HepG2 (cell line): ENCODE results near the gene FBXO4. TPM values are rescaled to one million over a fixed set of nuclear protein-coding genes. Genes with fewer than 3 reads are reported as not detected.

Source experiments
- ATAC-seq: fragments of 200-7000 bp; cut with Tn5 transposase; 3 replicates; pipeline ENCODE4 v1.9.1; 2020; ENCODE audit warnings: mild to moderate bottlenecking, moderate library complexity
- BruUV-seq: library from RNA; stranded (reverse); fragments of 400-500 nt; replicated peaks from 2 replicates; lab custom pipeline; 2021; lab: Mats Ljungman, UMichigan
- CTCF ChIA-PET: fragments of 300-600 bp; formaldehyde crosslinking; extraction: SDS; loops from one replicate; lab custom pipeline; 2021; ENCODE audit warnings: low total read pairs, inconsistent platforms, low intra/inter-chr PET ratio; lab: Yijun Ruan, JAX
- POLR2A ChIA-PET: fragments of 350-600 bp; sonication (Branson Sonifier 250); formaldehyde crosslinking; loops from one replicate; lab custom pipeline; 2020; ENCODE audit warnings: antibody characterized with exemption, inconsistent platforms; lab: Yijun Ruan, JAX
- DNase-seq: peaks from one replicate; pipeline ENCODE4 v3.0.0-alpha.2; 2015; ENCODE audit warnings: low spot score
- FAIRE-seq: peaks from 3 replicates; lab custom pipeline; 2011; peaks lifted over from hg19 to GRCh38; lab: Jason Lieb, UNC
- H2AFZ ChIP-seq: one replicate; pipeline ENCODE4 v1.6.1; 2011; ENCODE audit warnings: low read length, inconsistent platforms
- H3K27ac ChIP-seq: fragments of 300-600 bp; 3 replicates; pipeline ENCODE4 v1.8.0; 2011; ENCODE audit warnings: mixed run types, mild to moderate bottlenecking, mixed read lengths, low read length, inconsistent platforms; ENCODE audit not compliant: insufficient read depth; ENCODE audit errors: extremely low read length
- H3K27me3 ChIP-seq, 2 experiments: fragments of 200-600 bp in 1 of 2; 2 replicates in 1 of 2; 3 replicates in 1 of 2; pipeline versions ENCODE4 v1.6.0 to v1.8.0; 2011; ENCODE audit warnings: low read length in 2 of 2, mild to moderate bottlenecking in 2 of 2, moderate library complexity in 2 of 2, inconsistent platforms in 1 of 2; ENCODE audit not compliant: insufficient read depth in 2 of 2, control insufficient read depth in 1 of 2
- H3K36me3 ChIP-seq, 2 experiments: fragments of 200-600 bp in 1 of 2; replicated peaks in 1 of 2; 2 replicates in 1 of 2; 3 replicates in 1 of 2; pipeline versions ENCODE4 v1.5.1 to v1.8.0; 2011; ENCODE audit warnings: low read length in 2 of 2, inconsistent platforms in 1 of 2; ENCODE audit not compliant: insufficient read depth in 2 of 2, control insufficient read depth in 1 of 2
- H3K4me1 ChIP-seq: 2 replicates; pipeline ENCODE4 v1.5.1; 2012; ENCODE audit warnings: low read length, inconsistent platforms; ENCODE audit not compliant: insufficient read depth
- H3K4me2 ChIP-seq: 2 replicates; pipeline ENCODE4 v1.6.0; 2011; ENCODE audit warnings: low read depth, low read length, inconsistent platforms
- H3K4me3 ChIP-seq, 3 experiments: fragments of 200-600 bp in 1 of 3; sonication (generic), shearing (Covaris generic) in 1 of 3; replicated peaks in 1 of 3; 2 replicates each; pipeline ENCODE4 v1.5.1; 2011 to 2016; ENCODE audit warnings: low read length in 3 of 3, inconsistent platforms in 2 of 3, low read depth in 2 of 3, mild to moderate bottlenecking in 2 of 3, control low read depth in 1 of 3, mixed read lengths in 1 of 3; ENCODE audit not compliant: insufficient read depth in 1 of 3
- H3K79me2 ChIP-seq: one replicate; pipeline ENCODE4 v1.6.1; 2011; ENCODE audit warnings: low read length, inconsistent platforms; ENCODE audit not compliant: insufficient read depth
- H3K9ac ChIP-seq: 2 replicates; pipeline ENCODE4 v1.6.0; 2011; ENCODE audit warnings: mild to moderate bottlenecking, low read depth, low read length, inconsistent platforms; ENCODE audit not compliant: insufficient read depth
- H3K9me3 ChIP-seq: 2 replicates; pipeline ENCODE4 v1.5.1; 2012; ENCODE audit warnings: mild to moderate bottlenecking, low read length
- H4K20me1 ChIP-seq: 2 replicates; pipeline ENCODE4 v1.6.0; 2011; ENCODE audit warnings: inconsistent platforms, mild to moderate bottlenecking, low read length, moderate library complexity; ENCODE audit not compliant: insufficient read depth
- HES4 ChIP-seq: sonication (generic); formaldehyde crosslinking; IDR thresholded peaks from 2 replicates; pipeline ENCODE4 v1.9.0; 2021; ENCODE audit warnings: mild to moderate bottlenecking, missing genetic modification reagents, borderline replicate concordance
- NCOA5 ChIP-seq: sonication (generic); formaldehyde crosslinking; IDR thresholded peaks from 2 replicates; pipeline ENCODE4 v1.4.0; 2020; ENCODE audit warnings: missing genetic modification reagents
- NRL ChIP-seq: sonication (generic); formaldehyde crosslinking; IDR thresholded peaks from 2 replicates; pipeline ENCODE4 v1.5.0; 2020; ENCODE audit warnings: missing genetic modification reagents, mild to moderate bottlenecking, moderate library complexity, borderline replicate concordance
- ZNF101 ChIP-seq: sonication (generic); formaldehyde crosslinking; IDR thresholded peaks from 2 replicates; pipeline ENCODE4 v1.4.0; 2020; ENCODE audit warnings: mild to moderate bottlenecking, low read depth, missing genetic modification reagents, borderline replicate concordance
- ZNF382 ChIP-seq: sonication (generic); formaldehyde crosslinking; IDR thresholded peaks from 2 replicates; pipeline ENCODE4 v1.5.0; 2020; ENCODE audit warnings: missing genetic modification reagents, mild to moderate bottlenecking, borderline replicate concordance
- ZNF552 ChIP-seq: sonication (generic); formaldehyde crosslinking; IDR thresholded peaks from 2 replicates; pipeline ENCODE4 v1.9.0; 2022; ENCODE audit warnings: missing genetic modification reagents, mild to moderate bottlenecking, borderline replicate concordance
- ZNF558 ChIP-seq: sonication (generic); formaldehyde crosslinking; IDR thresholded peaks from 2 replicates; pipeline ENCODE4 v1.9.0; 2022; ENCODE audit warnings: mild to moderate bottlenecking, missing genetic modification reagents, borderline replicate concordance
- ZNF574 ChIP-seq: sonication (generic); formaldehyde crosslinking; IDR thresholded peaks from 2 replicates; pipeline ENCODE4 v1.4.0; 2020; ENCODE audit warnings: missing genetic modification reagents
- WGBS: methylation state at CpG from one replicate; pipeline ENCODE4 v1.1.6; 2017; ENCODE audit warnings: low lambda C conversion rate; 5-methylcytosine and 5-hydroxymethylcytosine counted together
- in situ Hi-C: cut with HindIII; loops from 2 replicates; pipeline ENCODE4 v1.10.0; 2017; ENCODE audit warnings: low pct_unique_long_range_greater_than_20kb; ENCODE audit not compliant: extremely low pct_ligation_motif_present
- intact Hi-C: fragments of 100-400 bp; cut with micrococcal nuclease; formaldehyde crosslinking; loops from one replicate; pipeline ENCODE4 v1.10.0; 2022; ENCODE audit not compliant: unreplicated experiment
- polyA plus RNA-seq, 8 experiments: library from polyadenylated mRNA; depleted of rRNA in 3 of 8; stranded (reverse) in 7 of 8; unstranded in 1 of 8; fragments of >200 nt; fragmentation: Illumina TruSeq in 4 of 8; extraction: Trizol in 4 of 8; gene quantifications; 2 replicates each; pipeline versions ENCODE4 v1.2.1 to v1.2.3, GENCODE V29; 2011 to 2016; ENCODE audit warnings: low read depth in 4 of 8, missing spikeins in 1 of 8, mixed read lengths in 1 of 8; ENCODE audit not compliant: insufficient read depth in 1 of 8
- total RNA-seq, 5 experiments: library from RNA; depleted of rRNA; stranded (reverse); fragments of >200 nt; fragmentation: Illumina TruSeq; extraction: Trizol; gene quantifications; 2 replicates each; pipeline ENCODE4 v1.2.3, GENCODE V29; 2016; ENCODE audit warnings: low read depth in 1 of 5
- TF ChIP-seq, protein P1 (sequence below): sonication (generic); formaldehyde crosslinking; IDR thresholded peaks from 2 replicates; pipeline ENCODE4 v1.5.1; 2020; ENCODE audit warnings: mild to moderate bottlenecking, moderate library complexity, missing genetic modification reagents
- TF ChIP-seq, protein P2 (sequence below), 2 experiments: sonication (generic) in 1 of 2; formaldehyde crosslinking in 1 of 2; IDR thresholded peaks; 2 replicates each; pipeline versions ENCODE4 v1.6.1 to v1.9.0; 2014 to 2022; ENCODE audit warnings: antibody characterized with exemption in 1 of 2, borderline replicate concordance in 1 of 2, inconsistent platforms in 1 of 2, low read depth in 1 of 2, missing genetic modification reagents in 1 of 2

Gene FBXO4
- total and polyA plus RNA-seq, 2 of the 13 experiments (the other 11 are each of a cell fraction or from before 2014, with no cell fraction given): 5.2 to 16.4 TPM

DNA sequence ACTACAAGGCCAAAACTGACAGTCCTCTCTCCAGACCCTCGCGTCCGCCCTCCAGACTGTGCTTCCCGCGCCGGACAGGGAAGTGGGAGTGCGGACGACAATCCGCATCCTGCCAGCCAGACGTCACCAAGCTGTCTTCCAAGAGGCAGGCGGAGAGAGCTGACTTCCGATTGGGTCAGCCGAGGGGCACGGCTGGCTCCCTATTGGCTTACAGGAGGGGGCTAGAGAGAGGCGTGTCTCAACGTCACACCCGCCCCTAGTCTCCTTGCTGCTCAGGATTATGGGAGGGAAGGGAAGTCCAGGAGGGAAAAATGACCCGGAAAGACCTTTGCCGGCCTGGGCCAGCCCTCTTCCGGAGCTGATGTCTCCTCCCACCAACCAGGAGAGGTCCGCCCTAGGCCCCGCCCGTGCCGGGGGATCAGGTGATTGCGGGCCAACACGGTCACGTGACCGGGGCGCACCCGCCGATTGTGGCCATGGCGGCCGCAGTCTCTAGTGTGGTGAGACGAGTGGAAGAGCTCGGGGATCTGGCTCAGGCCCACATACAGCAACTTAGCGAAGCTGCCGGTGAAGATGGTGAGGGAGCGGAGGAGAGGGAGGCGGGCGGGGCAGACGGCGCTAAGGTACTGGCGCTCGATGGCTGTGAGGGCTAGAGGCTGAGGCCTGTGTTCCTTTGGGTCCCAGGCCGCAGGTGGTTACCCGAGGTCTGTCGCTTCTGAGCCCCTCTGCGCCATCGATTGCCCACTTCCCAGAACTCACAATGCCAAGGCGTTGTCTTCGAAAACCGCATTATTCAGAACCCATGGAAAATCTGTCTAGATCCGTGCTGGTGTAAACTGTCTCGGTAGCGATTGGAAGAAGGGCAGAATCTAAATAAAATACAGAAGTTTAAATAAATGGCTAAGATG, 20.9 kb upstream of the FBXO4 start, which contains the start of gene RIMOC1:
RIMOC1 (plus strand) TSS at position 453 of the 908 bp plus-strand sequence; CDS start at position 477, 24 bp downstream.
- Histone ChIP-seq H3K9me3 (no peaks in the 10 kb centered on the region), H3K79me2 (peaks cover 28% of the 10 kb centered on the region), H3K9ac (peak within 1 kb of the TSS; percentile 96), H2AFZ (peak within 1 kb of the TSS; percentile 42), H3K36me3 (peaks cover 3 to 21% of the 10 kb centered on the region in 2 experiments; a peak in 3 of 5 replicates), H4K20me1 (no peaks in the 10 kb centered on the region), H3K4me3 (peak within 1 kb of the TSS; percentile 87 to 94 (median 93)), H3K4me2 (peak within 1 kb of the TSS; percentile 79), H3K27ac (peak within 1 kb of the TSS; percentile 86), H3K4me1 (peaks cover 31% of the 10 kb centered on the region), H3K27me3 (no peaks in the 10 kb centered on the region; a peak in 1 of 5 replicates)
- CTCF ChIA-PET: no interaction called here
- peak; percentile 92 for FAIRE-seq
- POLR2A ChIA-PET: interaction anchor here (0.6 to 2.9 kb wide), 14 partner anchors 9 to 1217 kb away, joined by 3 to 81 read pairs (median 6); partner anchors contain the start of genes FBXO4, RPL37, SELENOP and ZNF131
- in situ Hi-C loops (no loop called here), intact Hi-C loops (loop anchor here (1.0 kb wide), 3 partner anchors 21 to 153 kb away; partner anchors contain the start of genes FBXO4 and OXCT1)
- DNase-seq: peak; percentile 99
- TSS peak; percentile 67 for BruUV-seq
- ATAC-seq: peak; percentile 99
- 0% methylated on average over 15 of the region's 55 CpGs for WGBS
- TF ChIP-seq, protein P1, sequence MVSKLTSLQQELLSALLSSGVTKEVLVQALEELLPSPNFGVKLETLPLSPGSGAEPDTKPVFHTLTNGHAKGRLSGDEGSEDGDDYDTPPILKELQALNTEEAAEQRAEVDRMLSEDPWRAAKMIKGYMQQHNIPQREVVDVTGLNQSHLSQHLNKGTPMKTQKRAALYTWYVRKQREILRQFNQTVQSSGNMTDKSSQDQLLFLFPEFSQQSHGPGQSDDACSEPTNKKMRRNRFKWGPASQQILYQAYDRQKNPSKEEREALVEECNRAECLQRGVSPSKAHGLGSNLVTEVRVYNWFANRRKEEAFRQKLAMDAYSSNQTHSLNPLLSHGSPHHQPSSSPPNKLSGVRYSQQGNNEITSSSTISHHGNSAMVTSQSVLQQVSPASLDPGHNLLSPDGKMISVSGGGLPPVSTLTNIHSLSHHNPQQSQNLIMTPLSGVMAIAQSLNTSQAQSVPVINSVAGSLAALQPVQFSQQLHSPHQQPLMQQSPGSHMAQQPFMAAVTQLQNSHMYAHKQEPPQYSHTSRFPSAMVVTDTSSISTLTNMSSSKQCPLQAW (CRISPR knock-in tag): peak; percentile 57; the same call in 1 of the 2 replicates
- TF ChIP-seq ZNF552 (CRISPR knock-in tag) (peak; percentile 81), NRL (CRISPR knock-in tag) (peak; percentile 97), ZNF382 (CRISPR knock-in tag) (no peak), ZNF558 (peak; percentile 73; the same call in 1 of the 2 replicates), ZNF101 (CRISPR knock-in tag) (no peak), NCOA5 (no peak), ZNF574 (CRISPR knock-in tag) (peak; percentile 82), HES4 (CRISPR knock-in tag) (peak; percentile 91; the same call in 1 of the 2 replicates)
- TF ChIP-seq, protein P2, sequence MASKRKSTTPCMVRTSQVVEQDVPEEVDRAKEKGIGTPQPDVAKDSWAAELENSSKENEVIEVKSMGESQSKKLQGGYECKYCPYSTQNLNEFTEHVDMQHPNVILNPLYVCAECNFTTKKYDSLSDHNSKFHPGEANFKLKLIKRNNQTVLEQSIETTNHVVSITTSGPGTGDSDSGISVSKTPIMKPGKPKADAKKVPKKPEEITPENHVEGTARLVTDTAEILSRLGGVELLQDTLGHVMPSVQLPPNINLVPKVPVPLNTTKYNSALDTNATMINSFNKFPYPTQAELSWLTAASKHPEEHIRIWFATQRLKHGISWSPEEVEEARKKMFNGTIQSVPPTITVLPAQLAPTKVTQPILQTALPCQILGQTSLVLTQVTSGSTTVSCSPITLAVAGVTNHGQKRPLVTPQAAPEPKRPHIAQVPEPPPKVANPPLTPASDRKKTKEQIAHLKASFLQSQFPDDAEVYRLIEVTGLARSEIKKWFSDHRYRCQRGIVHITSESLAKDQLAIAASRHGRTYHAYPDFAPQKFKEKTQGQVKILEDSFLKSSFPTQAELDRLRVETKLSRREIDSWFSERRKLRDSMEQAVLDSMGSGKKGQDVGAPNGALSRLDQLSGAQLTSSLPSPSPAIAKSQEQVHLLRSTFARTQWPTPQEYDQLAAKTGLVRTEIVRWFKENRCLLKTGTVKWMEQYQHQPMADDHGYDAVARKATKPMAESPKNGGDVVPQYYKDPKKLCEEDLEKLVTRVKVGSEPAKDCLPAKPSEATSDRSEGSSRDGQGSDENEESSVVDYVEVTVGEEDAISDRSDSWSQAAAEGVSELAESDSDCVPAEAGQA (IDR thresholded peaks at IDR 0.05; ENCODE audit: low read depth): peak; percentile 46; the same call in 1 of the 2 replicates
- TF ChIP-seq, protein P2 (CRISPR knock-in tag; IDR thresholded peaks at IDR 0.05; ENCODE audit: borderline replicate concordance): 0 out of 2 replicates have a peak, but pooled peaks have one; percentile 75
